WTC11 (cell line): ENCODE measurements around the gene PPP1R9A. TPM values are rescaled to one million over a fixed set of nuclear protein-coding genes. Genes with fewer than 3 reads are reported as not detected.

ENCODE experiments used
- ATAC-seq: fragments of 200-7000 bp; cut with Tn5 transposase; 2 replicates; pipeline ENCODE4 v1.10.0; 2021; ENCODE audit warnings: mild to moderate bottlenecking, moderate library complexity
- CTCF ChIA-PET: fragments of 300-600 bp; sonication (Branson Sonifier 250); formaldehyde crosslinking; loops from one replicate; lab custom pipeline; 2021; ENCODE audit warnings: antibody characterized with exemption; lab: Charles Lee
- POLR2A ChIA-PET: fragments of 350-600 bp; sonication (Branson Sonifier 250); formaldehyde crosslinking; loops from one replicate; lab custom pipeline; 2021; ENCODE audit warnings: antibody characterized with exemption; lab: Charles Lee
- DNase-seq: peaks from one replicate; pipeline ENCODE4 v3.0.0; 2021; ENCODE audit warnings: low spot score
- H3K27ac Mint-ChIP-seq: 2 replicates; pipeline ENCODE4 v1.8.0; 2021; ENCODE audit warnings: mixed read lengths
- H3K27me3 Mint-ChIP-seq: 2 replicates; pipeline ENCODE4 v1.8.0; 2021; ENCODE audit warnings: low read depth, mild to moderate bottlenecking, moderate library complexity, mixed read lengths
- H3K36me3 Mint-ChIP-seq: 2 replicates; pipeline ENCODE4 v1.8.0; 2021; ENCODE audit warnings: mixed read lengths
- H3K4me1 Mint-ChIP-seq: 2 replicates; pipeline ENCODE4 v1.8.0; 2022; ENCODE audit warnings: mixed read lengths
- H3K4me3 Mint-ChIP-seq: 2 replicates; pipeline ENCODE4 v1.8.0; 2021; ENCODE audit warnings: mild to moderate bottlenecking, moderate library complexity, mixed read lengths
- H3K9me3 Mint-ChIP-seq: 2 replicates; pipeline ENCODE4 v1.8.0; 2021; ENCODE audit warnings: mixed read lengths
- CBFB ChIP-seq: sonication (generic); formaldehyde crosslinking; IDR thresholded peaks from 2 replicates; pipeline ENCODE4 v1.8.1; 2022; ENCODE audit warnings: mild to moderate bottlenecking, low read depth, missing genetic modification reagents
- ESRRA ChIP-seq: sonication (generic); formaldehyde crosslinking; IDR thresholded peaks from 2 replicates; pipeline ENCODE4 v1.8.1; 2022; ENCODE audit warnings: mild to moderate bottlenecking, missing genetic modification reagents, borderline replicate concordance
- GRHL2 ChIP-seq: fragments of 250-450 bp; sonication (Bioruptor Pico); IDR thresholded peaks from 2 replicates; pipeline ENCODE4 v1.8.0; 2022; ENCODE audit warnings: mild to moderate bottlenecking, moderate library complexity; ENCODE audit not compliant: insufficient replicate concordance, severe bottlenecking
- PRRX2 ChIP-seq: fragments of 250-450 bp; sonication (Bioruptor Pico); IDR thresholded peaks from 2 replicates; pipeline ENCODE4 v1.8.0; 2021; ENCODE audit warnings: mild to moderate bottlenecking
- RORB ChIP-seq: fragments of 250-450 bp; sonication (Bioruptor Pico); IDR thresholded peaks from 2 replicates; pipeline ENCODE4 v1.9.0; 2021; ENCODE audit warnings: mild to moderate bottlenecking
- TEAD4 ChIP-seq: sonication (generic); formaldehyde crosslinking; IDR thresholded peaks from 2 replicates; pipeline ENCODE4 v1.8.0; 2022; ENCODE audit warnings: mild to moderate bottlenecking, missing genetic modification reagents
- ZNF138 ChIP-seq: sonication (generic); formaldehyde crosslinking; conservative IDR thresholded peaks from 2 replicates; pipeline ENCODE4 v1.8.1; 2022; ENCODE audit warnings: mild to moderate bottlenecking, moderate library complexity, missing genetic modification reagents
- total RNA-seq: library from RNA; stranded (reverse); gene quantifications from 3 replicates; pipeline ENCODE4 v1.2.3, GENCODE V29; 2021
- TF ChIP-seq, protein P1 (sequence below): fragments of 250-450 bp; sonication (Bioruptor Pico); IDR thresholded peaks from 2 replicates; pipeline ENCODE4 v1.9.0; 2021; ENCODE audit warnings: mild to moderate bottlenecking, borderline replicate concordance
- TF ChIP-seq, protein P2 (sequence below): sonication (generic); formaldehyde crosslinking; IDR thresholded peaks from 2 replicates; pipeline ENCODE4 v1.8.1; 2023; ENCODE audit warnings: mild to moderate bottlenecking, moderate library complexity, missing genetic modification reagents
- TF ChIP-seq, protein P3 (sequence below): sonication (generic); formaldehyde crosslinking; IDR thresholded peaks from 2 replicates; pipeline ENCODE4 v1.8.0; 2023; ENCODE audit warnings: missing genetic modification reagents, mild to moderate bottlenecking, borderline replicate concordance
- TF ChIP-seq, protein P4 (sequence below): sonication (generic); formaldehyde crosslinking; IDR thresholded peaks from 2 replicates; pipeline ENCODE4 v1.8.1; 2022; ENCODE audit warnings: mild to moderate bottlenecking, missing genetic modification reagents, moderate library complexity, borderline replicate concordance
- TF ChIP-seq, protein P5 (sequence below): fragments of 200-600 bp; IDR thresholded peaks from 2 replicates; pipeline ENCODE4 v1.8.0; 2022; ENCODE audit warnings: antibody characterized with exemption
- TF ChIP-seq, protein P6 (sequence below): fragments of 250-450 bp; sonication (Bioruptor Pico); IDR thresholded peaks from 2 replicates; pipeline ENCODE4 v1.9.0; 2021; ENCODE audit warnings: mild to moderate bottlenecking

PPP1R9A gene
- total RNA-seq, 1 experiment from 2014 or later: 16.8 TPM

DNA sequence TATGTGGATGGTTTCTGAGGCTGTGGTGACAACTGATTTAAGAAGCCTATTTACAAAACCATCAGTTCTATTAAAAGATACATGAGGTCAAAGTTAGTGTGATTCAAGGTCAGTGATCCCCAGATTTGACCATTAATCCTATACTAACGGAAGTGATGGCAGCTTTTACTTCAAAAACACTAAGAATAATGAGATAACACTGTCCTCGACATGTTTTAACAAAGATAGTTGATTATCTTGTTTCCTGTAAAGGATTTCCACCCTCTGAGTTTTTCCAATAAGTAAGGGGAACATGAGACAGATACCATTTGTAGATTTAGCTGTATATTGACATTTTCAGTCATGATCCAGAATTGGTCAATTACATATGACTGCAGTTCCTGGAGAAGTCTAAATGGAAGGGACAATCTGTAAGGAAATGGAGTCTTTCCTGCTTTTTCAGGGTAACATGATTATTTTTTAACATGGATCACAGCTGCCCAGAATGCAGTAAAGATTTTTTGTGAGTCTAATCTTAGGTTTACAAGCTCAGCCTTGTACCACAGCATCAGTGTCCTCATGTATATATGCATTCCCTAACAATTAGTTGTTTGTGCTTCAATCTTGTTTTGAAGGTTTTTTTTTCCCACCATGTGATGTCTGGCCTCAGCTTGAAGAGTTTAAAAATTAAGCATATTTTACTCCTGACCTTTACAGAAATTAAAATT, 188.0 kb downstream of the PPP1R9A start (continued):
- TF ChIP-seq, protein P1, sequence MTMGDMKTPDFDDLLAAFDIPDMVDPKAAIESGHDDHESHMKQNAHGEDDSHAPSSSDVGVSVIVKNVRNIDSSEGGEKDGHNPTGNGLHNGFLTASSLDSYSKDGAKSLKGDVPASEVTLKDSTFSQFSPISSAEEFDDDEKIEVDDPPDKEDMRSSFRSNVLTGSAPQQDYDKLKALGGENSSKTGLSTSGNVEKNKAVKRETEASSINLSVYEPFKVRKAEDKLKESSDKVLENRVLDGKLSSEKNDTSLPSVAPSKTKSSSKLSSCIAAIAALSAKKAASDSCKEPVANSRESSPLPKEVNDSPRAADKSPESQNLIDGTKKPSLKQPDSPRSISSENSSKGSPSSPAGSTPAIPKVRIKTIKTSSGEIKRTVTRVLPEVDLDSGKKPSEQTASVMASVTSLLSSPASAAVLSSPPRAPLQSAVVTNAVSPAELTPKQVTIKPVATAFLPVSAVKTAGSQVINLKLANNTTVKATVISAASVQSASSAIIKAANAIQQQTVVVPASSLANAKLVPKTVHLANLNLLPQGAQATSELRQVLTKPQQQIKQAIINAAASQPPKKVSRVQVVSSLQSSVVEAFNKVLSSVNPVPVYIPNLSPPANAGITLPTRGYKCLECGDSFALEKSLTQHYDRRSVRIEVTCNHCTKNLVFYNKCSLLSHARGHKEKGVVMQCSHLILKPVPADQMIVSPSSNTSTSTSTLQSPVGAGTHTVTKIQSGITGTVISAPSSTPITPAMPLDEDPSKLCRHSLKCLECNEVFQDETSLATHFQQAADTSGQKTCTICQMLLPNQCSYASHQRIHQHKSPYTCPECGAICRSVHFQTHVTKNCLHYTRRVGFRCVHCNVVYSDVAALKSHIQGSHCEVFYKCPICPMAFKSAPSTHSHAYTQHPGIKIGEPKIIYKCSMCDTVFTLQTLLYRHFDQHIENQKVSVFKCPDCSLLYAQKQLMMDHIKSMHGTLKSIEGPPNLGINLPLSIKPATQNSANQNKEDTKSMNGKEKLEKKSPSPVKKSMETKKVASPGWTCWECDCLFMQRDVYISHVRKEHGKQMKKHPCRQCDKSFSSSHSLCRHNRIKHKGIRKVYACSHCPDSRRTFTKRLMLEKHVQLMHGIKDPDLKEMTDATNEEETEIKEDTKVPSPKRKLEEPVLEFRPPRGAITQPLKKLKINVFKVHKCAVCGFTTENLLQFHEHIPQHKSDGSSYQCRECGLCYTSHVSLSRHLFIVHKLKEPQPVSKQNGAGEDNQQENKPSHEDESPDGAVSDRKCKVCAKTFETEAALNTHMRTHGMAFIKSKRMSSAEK (CRISPR knock-in tag): no peak
- TF ChIP-seq, protein P2, sequence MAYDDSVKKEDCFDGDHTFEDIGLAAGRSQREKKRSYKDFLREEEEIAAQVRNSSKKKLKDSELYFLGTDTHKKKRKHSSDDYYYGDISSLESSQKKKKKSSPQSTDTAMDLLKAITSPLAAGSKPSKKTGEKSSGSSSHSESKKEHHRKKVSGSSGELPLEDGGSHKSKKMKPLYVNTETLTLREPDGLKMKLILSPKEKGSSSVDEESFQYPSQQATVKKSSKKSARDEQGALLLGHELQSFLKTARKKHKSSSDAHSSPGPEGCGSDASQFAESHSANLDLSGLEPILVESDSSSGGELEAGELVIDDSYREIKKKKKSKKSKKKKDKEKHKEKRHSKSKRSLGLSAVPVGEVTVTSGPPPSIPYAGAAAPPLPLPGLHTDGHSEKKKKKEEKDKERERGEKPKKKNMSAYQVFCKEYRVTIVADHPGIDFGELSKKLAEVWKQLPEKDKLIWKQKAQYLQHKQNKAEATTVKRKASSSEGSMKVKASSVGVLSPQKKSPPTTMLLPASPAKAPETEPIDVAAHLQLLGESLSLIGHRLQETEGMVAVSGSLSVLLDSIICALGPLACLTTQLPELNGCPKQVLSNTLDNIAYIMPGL: no peak
- TF ChIP-seq ESRRA (CRISPR knock-in tag) (no peak), GRHL2 (CRISPR knock-in tag) (no peak), PRRX2 (no peak)
- TF ChIP-seq, protein P3, sequence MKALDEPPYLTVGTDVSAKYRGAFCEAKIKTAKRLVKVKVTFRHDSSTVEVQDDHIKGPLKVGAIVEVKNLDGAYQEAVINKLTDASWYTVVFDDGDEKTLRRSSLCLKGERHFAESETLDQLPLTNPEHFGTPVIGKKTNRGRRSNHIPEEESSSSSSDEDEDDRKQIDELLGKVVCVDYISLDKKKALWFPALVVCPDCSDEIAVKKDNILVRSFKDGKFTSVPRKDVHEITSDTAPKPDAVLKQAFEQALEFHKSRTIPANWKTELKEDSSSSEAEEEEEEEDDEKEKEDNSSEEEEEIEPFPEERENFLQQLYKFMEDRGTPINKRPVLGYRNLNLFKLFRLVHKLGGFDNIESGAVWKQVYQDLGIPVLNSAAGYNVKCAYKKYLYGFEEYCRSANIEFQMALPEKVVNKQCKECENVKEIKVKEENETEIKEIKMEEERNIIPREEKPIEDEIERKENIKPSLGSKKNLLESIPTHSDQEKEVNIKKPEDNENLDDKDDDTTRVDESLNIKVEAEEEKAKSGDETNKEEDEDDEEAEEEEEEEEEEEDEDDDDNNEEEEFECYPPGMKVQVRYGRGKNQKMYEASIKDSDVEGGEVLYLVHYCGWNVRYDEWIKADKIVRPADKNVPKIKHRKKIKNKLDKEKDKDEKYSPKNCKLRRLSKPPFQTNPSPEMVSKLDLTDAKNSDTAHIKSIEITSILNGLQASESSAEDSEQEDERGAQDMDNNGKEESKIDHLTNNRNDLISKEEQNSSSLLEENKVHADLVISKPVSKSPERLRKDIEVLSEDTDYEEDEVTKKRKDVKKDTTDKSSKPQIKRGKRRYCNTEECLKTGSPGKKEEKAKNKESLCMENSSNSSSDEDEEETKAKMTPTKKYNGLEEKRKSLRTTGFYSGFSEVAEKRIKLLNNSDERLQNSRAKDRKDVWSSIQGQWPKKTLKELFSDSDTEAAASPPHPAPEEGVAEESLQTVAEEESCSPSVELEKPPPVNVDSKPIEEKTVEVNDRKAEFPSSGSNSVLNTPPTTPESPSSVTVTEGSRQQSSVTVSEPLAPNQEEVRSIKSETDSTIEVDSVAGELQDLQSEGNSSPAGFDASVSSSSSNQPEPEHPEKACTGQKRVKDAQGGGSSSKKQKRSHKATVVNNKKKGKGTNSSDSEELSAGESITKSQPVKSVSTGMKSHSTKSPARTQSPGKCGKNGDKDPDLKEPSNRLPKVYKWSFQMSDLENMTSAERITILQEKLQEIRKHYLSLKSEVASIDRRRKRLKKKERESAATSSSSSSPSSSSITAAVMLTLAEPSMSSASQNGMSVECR (CRISPR knock-in tag): no peak
- TF ChIP-seq, protein P4, sequence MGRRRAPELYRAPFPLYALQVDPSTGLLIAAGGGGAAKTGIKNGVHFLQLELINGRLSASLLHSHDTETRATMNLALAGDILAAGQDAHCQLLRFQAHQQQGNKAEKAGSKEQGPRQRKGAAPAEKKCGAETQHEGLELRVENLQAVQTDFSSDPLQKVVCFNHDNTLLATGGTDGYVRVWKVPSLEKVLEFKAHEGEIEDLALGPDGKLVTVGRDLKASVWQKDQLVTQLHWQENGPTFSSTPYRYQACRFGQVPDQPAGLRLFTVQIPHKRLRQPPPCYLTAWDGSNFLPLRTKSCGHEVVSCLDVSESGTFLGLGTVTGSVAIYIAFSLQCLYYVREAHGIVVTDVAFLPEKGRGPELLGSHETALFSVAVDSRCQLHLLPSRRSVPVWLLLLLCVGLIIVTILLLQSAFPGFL (CRISPR knock-in tag): no peak
- TF ChIP-seq, all 79 proteins: peak for 0

DNA sequence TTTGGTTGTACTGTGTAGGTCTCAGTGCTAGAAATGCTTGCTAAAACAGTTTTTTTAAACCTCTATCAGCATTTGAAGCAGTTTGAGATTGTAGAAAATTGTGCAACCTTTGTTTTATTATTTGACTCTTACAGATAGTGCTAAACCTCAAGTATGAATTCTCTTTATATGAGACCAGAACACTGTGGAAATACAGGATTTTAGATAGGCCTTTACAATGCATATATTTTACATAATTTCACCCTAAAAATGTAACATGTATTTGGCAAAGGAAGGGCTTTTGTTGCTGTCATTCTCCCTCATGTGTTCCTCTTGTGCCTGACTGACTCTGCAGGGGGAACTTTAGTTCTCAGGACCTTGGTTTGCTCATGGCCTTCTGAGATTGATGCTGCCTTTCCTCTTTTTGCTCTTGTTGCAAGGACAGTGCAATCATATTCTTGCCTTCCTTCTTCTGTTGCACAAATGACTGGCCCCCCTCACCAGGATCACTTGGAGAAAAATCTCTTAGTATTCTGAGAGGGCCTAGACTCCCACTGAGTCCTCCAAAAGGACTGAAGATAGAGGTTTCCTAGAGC, 188.7 kb downstream of the PPP1R9A start:
- CTCF ChIA-PET: no interaction called here
- no peak for TF ChIP-seq ZNF138
- TF ChIP-seq CBFB: no peak
- no peak for TF ChIP-seq RORB
- TF ChIP-seq, protein P5, sequence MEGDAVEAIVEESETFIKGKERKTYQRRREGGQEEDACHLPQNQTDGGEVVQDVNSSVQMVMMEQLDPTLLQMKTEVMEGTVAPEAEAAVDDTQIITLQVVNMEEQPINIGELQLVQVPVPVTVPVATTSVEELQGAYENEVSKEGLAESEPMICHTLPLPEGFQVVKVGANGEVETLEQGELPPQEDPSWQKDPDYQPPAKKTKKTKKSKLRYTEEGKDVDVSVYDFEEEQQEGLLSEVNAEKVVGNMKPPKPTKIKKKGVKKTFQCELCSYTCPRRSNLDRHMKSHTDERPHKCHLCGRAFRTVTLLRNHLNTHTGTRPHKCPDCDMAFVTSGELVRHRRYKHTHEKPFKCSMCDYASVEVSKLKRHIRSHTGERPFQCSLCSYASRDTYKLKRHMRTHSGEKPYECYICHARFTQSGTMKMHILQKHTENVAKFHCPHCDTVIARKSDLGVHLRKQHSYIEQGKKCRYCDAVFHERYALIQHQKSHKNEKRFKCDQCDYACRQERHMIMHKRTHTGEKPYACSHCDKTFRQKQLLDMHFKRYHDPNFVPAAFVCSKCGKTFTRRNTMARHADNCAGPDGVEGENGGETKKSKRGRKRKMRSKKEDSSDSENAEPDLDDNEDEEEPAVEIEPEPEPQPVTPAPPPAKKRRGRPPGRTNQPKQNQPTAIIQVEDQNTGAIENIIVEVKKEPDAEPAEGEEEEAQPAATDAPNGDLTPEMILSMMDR: no peak
- no peak for TF ChIP-seq TEAD4 (CRISPR knock-in tag)
- TF ChIP-seq, protein P6, sequence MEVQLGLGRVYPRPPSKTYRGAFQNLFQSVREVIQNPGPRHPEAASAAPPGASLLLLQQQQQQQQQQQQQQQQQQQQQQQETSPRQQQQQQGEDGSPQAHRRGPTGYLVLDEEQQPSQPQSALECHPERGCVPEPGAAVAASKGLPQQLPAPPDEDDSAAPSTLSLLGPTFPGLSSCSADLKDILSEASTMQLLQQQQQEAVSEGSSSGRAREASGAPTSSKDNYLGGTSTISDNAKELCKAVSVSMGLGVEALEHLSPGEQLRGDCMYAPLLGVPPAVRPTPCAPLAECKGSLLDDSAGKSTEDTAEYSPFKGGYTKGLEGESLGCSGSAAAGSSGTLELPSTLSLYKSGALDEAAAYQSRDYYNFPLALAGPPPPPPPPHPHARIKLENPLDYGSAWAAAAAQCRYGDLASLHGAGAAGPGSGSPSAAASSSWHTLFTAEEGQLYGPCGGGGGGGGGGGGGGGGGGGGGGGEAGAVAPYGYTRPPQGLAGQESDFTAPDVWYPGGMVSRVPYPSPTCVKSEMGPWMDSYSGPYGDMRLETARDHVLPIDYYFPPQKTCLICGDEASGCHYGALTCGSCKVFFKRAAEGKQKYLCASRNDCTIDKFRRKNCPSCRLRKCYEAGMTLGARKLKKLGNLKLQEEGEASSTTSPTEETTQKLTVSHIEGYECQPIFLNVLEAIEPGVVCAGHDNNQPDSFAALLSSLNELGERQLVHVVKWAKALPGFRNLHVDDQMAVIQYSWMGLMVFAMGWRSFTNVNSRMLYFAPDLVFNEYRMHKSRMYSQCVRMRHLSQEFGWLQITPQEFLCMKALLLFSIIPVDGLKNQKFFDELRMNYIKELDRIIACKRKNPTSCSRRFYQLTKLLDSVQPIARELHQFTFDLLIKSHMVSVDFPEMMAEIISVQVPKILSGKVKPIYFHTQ (CRISPR knock-in tag): no peak
- TF ChIP-seq, all 79 proteins: peak for 0
- POLR2A ChIA-PET: no interaction called here
- Mint-ChIP-seq H3K27ac (no peak overlapping the region), H3K36me3 (no peaks in the 10 kb centered on the region), H3K27me3 (no peaks in the 10 kb centered on the region), H3K4me1 (peaks cover 38% of the 10 kb centered on the region), H3K4me3 (no peak overlapping the region), H3K9me3 (no peaks in the 10 kb centered on the region)
- no peak for DNase-seq
- ATAC-seq: no peak
